Measurements from ENCODE around the gene PCDHGA10.

GRCh38 chr5:141419074-141419880 lies 6.5 kb downstream of the PCDHGA10 start:
- TF ChIP-seq ARNT (IDR thresholded peaks at IDR 0.05): no peak
- TF ChIP-seq SUZ12 (IDR thresholded peaks at IDR 0.05): no peak
- no peak for TF ChIP-seq LEF1 (IDR thresholded peaks at IDR 0.05; ENCODE audit: borderline replicate concordance)
- TF ChIP-seq ELF4 (IDR thresholded peaks at IDR 0.05): no peak
- no peak for TF ChIP-seq SP1 (IDR thresholded peaks at IDR 0.05)
- no peak for TF ChIP-seq BHLHE40 (IDR thresholded peaks at IDR 0.05; ENCODE audit: borderline replicate concordance)
- no peak for TF ChIP-seq L3MBTL2 (conservative IDR thresholded peaks at IDR 0.05)
- TF ChIP-seq FOXM1 (IDR thresholded peaks at IDR 0.05; ENCODE audit: borderline replicate concordance): no peak
- TF ChIP-seq NFRKB (IDR thresholded peaks at IDR 0.05): no peak
- TF ChIP-seq ZNF384 (IDR thresholded peaks at IDR 0.05): no peak
- TF ChIP-seq FOXK2 (IDR thresholded peaks at IDR 0.05): no peak
- TF ChIP-seq FOXA1 (IDR thresholded peaks at IDR 0.05): no peak

All from HEK293T (cell line).